ENCODE results near the gene ANO3. TPM values are rescaled to one million over a fixed set of nuclear protein-coding genes. Genes with fewer than 3 reads are reported as not detected.

The ANO3 gene
- total RNA-seq, 4 donors from 2014 or later: 1.6 to 1.8 TPM; not detected in 2

DNA sequence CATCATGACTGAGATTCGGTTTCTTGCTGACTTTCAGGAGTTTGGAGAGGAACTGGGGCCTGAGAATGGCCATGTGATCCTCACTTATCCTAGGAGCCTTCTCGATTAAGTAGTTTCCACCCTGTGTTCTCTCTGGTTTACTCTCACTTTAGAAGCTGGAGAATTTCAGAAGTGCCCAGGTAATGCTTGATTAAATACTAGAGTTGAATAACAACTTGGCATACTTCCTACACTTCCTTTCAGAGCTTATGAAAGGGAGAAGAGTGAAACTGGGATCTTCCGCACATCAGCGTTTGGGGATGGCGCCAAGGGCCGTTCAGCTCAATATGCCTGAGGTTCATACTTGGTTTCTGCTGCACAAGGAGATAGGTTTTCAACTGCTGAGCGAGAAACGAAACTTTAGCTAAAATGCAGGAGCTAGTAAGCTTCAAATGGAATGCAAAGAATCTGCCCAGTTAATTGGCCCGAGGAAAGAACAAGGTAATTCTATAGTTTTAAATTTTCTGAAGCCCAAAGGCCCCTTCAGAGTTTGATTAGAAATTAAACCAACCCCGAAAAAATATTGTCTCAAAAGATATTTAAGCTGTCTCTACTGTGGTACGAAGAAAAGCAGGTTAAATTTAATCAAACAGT is 241.0 kb downstream of the ANO3 start:
- no peak for DNase-seq
- Histone ChIP-seq H3K36me3 (peaks cover 0 to 3% of the 10 kb centered on the region in 2 donors), H3K4me3 (no peak overlapping the region), H3K4me1 (no peaks in the 10 kb centered on the region), H3K9me3 (no peaks in the 10 kb centered on the region), H3K27ac (no peak overlapping the region), H3K27me3 (no peaks in the 10 kb centered on the region)
- TF ChIP-seq, protein P1, sequence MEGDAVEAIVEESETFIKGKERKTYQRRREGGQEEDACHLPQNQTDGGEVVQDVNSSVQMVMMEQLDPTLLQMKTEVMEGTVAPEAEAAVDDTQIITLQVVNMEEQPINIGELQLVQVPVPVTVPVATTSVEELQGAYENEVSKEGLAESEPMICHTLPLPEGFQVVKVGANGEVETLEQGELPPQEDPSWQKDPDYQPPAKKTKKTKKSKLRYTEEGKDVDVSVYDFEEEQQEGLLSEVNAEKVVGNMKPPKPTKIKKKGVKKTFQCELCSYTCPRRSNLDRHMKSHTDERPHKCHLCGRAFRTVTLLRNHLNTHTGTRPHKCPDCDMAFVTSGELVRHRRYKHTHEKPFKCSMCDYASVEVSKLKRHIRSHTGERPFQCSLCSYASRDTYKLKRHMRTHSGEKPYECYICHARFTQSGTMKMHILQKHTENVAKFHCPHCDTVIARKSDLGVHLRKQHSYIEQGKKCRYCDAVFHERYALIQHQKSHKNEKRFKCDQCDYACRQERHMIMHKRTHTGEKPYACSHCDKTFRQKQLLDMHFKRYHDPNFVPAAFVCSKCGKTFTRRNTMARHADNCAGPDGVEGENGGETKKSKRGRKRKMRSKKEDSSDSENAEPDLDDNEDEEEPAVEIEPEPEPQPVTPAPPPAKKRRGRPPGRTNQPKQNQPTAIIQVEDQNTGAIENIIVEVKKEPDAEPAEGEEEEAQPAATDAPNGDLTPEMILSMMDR (IDR thresholded peaks at IDR 0.05): no peak
- no peak for TF ChIP-seq POLR2A (IDR thresholded peaks at IDR 0.05)
- intact Hi-C loops (cut with DNase I; ENCODE audit: low total_unique reads): no loop called here

DNA sequence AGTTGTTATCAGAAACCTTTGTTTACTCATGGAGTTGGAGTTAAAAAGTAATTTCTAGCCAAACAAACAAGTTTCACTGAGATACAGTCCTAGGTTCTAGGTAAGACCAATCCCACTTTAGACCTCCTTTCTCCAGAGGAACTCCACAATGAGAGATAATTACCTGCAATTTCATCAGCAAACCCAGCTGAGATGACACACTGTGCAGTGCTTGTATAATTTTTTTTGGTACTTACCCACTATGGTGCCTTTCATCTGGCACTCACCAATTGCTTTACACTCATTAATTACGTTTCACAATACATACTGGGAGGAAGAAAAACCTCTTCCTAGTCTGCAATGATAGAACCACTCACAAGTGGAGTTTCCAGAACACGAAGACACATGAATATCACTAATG is 242.0 kb downstream of the ANO3 start:
- Histone ChIP-seq H3K4me3 (no peak overlapping the region), H3K27me3 (no peaks in the 10 kb centered on the region), H3K27ac (no peak overlapping the region), H3K4me1 (no peaks in the 10 kb centered on the region), H3K9me3 (no peaks in the 10 kb centered on the region), H3K36me3 (peaks cover 0 to 3% of the 10 kb centered on the region in 2 donors)
- intact Hi-C loops (cut with DNase I; ENCODE audit: low total_unique reads): no loop called here
- TF ChIP-seq POLR2A (IDR thresholded peaks at IDR 0.05): no peak
- DNase-seq: no peak

DNA sequence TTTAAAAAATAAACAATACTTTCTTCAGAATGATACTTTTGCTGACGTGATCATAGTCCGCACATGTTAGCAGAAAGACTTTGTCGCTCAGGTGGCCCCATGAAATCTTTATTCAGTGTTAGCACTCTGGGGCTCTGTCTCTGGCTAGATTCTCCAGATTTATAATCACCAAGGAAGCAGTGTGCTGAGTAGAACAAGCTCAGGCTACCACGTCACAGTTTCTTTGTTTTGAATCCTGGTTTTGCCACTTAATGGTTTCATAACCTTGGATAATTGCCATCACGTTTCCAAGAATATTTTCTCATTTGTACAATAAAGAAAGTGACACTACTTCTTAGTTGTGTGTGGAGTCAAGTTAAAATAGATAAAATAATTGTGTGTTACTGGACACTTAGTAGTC is 244.0 kb downstream of the ANO3 start:
- TF ChIP-seq, protein P1 (IDR thresholded peaks at IDR 0.05): no peak
- no peak for TF ChIP-seq POLR2A (IDR thresholded peaks at IDR 0.05)
- intact Hi-C loops (cut with DNase I; ENCODE audit: low total_unique reads): no loop called here
- no peak overlapping the region for H3K27ac ChIP-seq

DNA sequence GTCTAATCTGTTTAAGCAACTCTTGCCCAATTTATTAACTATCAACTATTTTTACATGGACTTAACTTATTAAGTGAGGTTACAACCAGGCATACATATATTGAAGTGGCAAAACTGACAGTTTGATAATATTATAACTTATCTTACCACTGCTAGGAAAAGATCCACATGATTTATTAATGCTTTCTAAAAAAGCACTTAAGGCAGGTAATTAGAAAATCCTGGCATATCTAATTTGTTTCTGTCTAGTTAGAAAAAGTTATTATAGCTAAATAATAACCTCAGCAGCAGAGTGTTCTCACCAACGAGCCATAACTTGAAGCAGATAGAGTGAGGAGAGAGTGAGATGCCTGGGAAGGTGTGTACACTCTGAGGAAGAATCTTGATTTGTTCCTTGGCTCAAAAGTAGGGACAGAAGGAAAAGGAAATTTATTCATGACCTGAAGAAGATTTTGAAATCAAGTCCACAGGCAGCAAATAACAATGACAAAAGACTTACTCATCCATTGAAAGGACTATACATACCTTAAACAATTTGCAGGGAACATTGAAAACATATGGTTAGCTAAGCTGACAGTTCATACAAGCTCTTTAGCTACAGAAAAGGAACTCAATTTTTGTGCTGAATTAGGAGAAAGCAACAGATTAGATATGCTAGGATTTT is 247.2 kb downstream of the ANO3 start:
- intact Hi-C loops (cut with DNase I; ENCODE audit: low total_unique reads): no loop called here
- DNase-seq: no peak
- no peak for TF ChIP-seq POLR2A (IDR thresholded peaks at IDR 0.05)
- no peak overlapping the region for H3K27ac ChIP-seq
- no peak overlapping the region for H3K4me3 ChIP-seq
- H3K36me3 ChIP-seq: peaks cover 0 to 3% of the 10 kb centered on the region in 2 donors
- no peaks in the 10 kb centered on the region for H3K4me1 ChIP-seq
- H3K27me3 ChIP-seq: no peaks in the 10 kb centered on the region
- H3K9me3 ChIP-seq: no peaks in the 10 kb centered on the region

More for the DNA sequence above, 244.0 kb downstream of the ANO3 start:
- no peaks in the 10 kb centered on the region for H3K9me3 ChIP-seq
- no peaks in the 10 kb centered on the region for H3K27me3 ChIP-seq
- no peak for DNase-seq
- no peak overlapping the region for H3K4me3 ChIP-seq
- peaks cover 0 to 3% of the 10 kb centered on the region in 2 donors for H3K36me3 ChIP-seq
- no peaks in the 10 kb centered on the region for H3K4me1 ChIP-seq

DNA sequence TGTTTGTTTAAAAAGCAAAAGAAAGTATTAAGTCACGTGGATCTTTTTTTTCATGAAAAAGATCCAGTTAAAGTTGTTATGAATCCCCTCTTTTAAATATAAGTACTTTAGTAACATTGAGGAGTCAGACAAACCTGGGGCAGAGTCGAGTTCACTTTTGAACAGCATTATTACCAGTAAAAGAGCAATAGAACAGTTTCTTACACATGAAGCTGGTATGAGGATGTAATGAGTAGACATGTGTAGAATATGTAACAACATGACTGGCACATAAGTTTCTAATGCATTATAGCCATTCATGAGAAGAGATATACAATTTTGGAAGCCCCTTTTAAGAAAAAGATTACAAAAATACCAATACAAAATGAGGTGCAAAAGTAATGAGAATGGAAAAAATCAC is 247.8 kb downstream of the ANO3 start:
- Histone ChIP-seq H3K4me1 (no peaks in the 10 kb centered on the region), H3K4me3 (no peak overlapping the region), H3K27ac (no peak overlapping the region), H3K36me3 (peaks cover 0 to 3% of the 10 kb centered on the region in 2 donors), H3K9me3 (no peaks in the 10 kb centered on the region), H3K27me3 (no peaks in the 10 kb centered on the region)
- no peak for DNase-seq
- TF ChIP-seq, protein P1 (IDR thresholded peaks at IDR 0.05): no peak
- TF ChIP-seq POLR2A (IDR thresholded peaks at IDR 0.05): no peak
- intact Hi-C loops (cut with DNase I; ENCODE audit: low total_unique reads): no loop called here

DNA sequence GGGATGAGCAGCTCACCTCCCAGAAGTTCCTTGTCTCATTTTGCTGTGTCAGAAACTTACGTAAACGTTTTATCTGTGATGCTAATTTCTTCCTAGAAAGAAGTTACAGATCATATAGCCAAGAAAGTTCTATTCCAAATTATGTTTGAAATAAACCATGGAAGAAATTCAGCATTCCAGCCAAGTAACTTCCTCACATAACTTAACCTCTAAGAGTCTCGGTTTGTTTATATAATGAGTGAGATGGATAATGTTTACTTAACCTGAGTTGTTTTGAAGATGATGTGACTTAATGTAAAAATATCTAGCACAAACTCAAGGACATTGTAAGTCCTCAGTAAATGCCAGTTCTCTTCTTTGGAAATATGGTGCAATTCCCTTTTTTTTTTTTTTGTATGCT is 249.0 kb downstream of the ANO3 start:
- no peak for DNase-seq
- intact Hi-C loops (cut with DNase I; ENCODE audit: low total_unique reads): no loop called here
- TF ChIP-seq, protein P1 (IDR thresholded peaks at IDR 0.05): no peak
- no peak for TF ChIP-seq POLR2A (IDR thresholded peaks at IDR 0.05)
- Histone ChIP-seq H3K4me1 (no peaks in the 10 kb centered on the region), H3K27me3 (no peaks in the 10 kb centered on the region), H3K4me3 (no peak overlapping the region), H3K9me3 (no peaks in the 10 kb centered on the region), H3K27ac (no peak overlapping the region), H3K36me3 (no peaks in the 10 kb centered on the region)

Data from uterus (tissue), 4 donors.